Skeletal muscle satellite cell (primary cell): ENCODE results near the gene OR1G1. TPM values are rescaled to one million over a fixed set of nuclear protein-coding genes. Genes with fewer than 3 reads are reported as not detected.
"Not testable (repeated sequence)": the region's sequence is repeated elsewhere in the genome, so short reads cannot be mapped to it uniquely, and the experiment has no call there.

Source experiments
- H3K27me3 ChIP-seq: 2 replicates; pipeline ENCODE4 v1.7.0; 2013; ENCODE audit warnings: low read length; ENCODE audit not compliant: control insufficient read depth, insufficient read depth
- H3K36me3 ChIP-seq: 2 replicates; pipeline ENCODE4 v1.7.0; 2013; ENCODE audit warnings: mild to moderate bottlenecking, control low read depth, low read length; ENCODE audit not compliant: insufficient read depth
- H3K4me1 ChIP-seq: 2 replicates; pipeline ENCODE4 v1.7.0; 2013; ENCODE audit warnings: low read length; ENCODE audit not compliant: control insufficient read depth, insufficient read depth
- H3K4me2 ChIP-seq: 2 replicates; pipeline ENCODE4 v1.7.0; 2013; ENCODE audit warnings: mild to moderate bottlenecking, low read length
- H3K4me3 ChIP-seq: 2 replicates; pipeline ENCODE4 v1.7.0; 2013; ENCODE audit warnings: low read length
- H3K9ac ChIP-seq: 2 replicates; pipeline ENCODE4 v1.7.0; 2013; ENCODE audit warnings: mild to moderate bottlenecking, low read depth, low read length, moderate library complexity
- H3K9me3 ChIP-seq: replicated peaks from 2 replicates; pipeline ENCODE4 v1.7.0; 2013; ENCODE audit warnings: mild to moderate bottlenecking, control low read depth, low read length
- total RNA-seq: library from RNA; depleted of rRNA; stranded (reverse); fragments of >200 nt; gene quantifications from 2 replicates; pipeline ENCODE4 v1.2.3, GENCODE V29; 2012; rRNA removed

Gene OR1G1
- total RNA-seq = not detected in 2 replicates

DNA sequence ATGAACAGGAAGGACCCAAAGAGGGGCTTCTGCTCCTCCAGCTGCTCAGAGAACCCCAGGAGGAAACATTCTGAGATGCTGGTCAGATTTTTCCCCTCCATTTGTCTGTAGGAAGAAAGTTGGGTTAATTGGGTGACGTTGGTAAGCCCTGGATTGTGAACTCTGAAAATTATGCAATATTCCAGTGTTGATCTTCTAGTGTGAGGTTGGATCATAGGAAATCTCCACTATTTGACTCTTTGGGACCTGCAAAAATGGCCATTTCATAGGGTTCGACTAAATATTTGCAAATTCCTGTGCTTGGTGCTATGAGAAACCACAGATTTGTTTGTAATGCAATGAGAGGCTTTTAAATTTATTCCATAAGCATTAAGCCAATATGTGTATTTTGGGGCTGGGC, at the start of gene OR1G1:
TSS of gene OR1G1 (minus strand) at position 101 of the 400 bp plus-strand sequence. CDS start at position 101, 0 bp downstream.
- H3K4me2 ChIP-seq = no peak within 1 kb of the TSS
- no peaks in the 10 kb centered on the region for H3K9me3 ChIP-seq
- H3K9ac ChIP-seq = no peak within 1 kb of the TSS
- H3K36me3 ChIP-seq = no peaks in the 10 kb centered on the region
- no peaks in the 10 kb centered on the region for H3K4me1 ChIP-seq
- no peaks in the 10 kb centered on the region for H3K27me3 ChIP-seq
- no peak within 1 kb of the TSS for H3K4me3 ChIP-seq

DNA sequence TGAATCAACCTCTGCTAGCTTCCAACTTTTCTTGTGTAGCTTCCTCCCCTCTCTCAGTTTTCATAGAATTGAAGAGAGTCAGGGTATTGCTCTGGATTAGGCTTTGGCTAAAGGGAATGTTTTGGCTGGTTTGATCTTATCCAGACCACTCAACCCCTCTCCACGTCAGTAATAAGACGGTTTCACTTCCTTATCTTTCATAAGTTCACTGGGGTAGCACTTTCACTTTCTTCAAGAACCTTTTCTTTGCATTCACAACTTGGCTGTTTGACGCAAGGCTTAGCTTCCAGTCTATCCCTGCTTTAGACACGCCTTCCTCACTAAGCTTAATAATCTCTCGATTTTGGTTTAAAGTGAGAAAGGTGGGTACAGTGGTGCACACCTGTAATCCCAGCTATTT, 40.2 kb upstream of the OR1G1 start:
- H3K9ac ChIP-seq = no peak overlapping the region
- no peak overlapping the region for H3K4me3 ChIP-seq
- no peak overlapping the region for H3K4me2 ChIP-seq

GRCh38 chr17:3157218-3157617, 29.9 kb upstream of the OR1G1 start:
- Histone ChIP-seq H3K36me3 (no peaks in the 10 kb centered on the region), H3K27me3 (no peaks in the 10 kb centered on the region), H3K9me3 (no peaks in the 10 kb centered on the region), H3K4me1 (no peaks in the 10 kb centered on the region), H3K4me2 (no peak overlapping the region), H3K9ac (no peak overlapping the region), H3K4me3 (no peak overlapping the region)

More for the DNA sequence above, 40.2 kb upstream of the OR1G1 start:
- H3K27me3 ChIP-seq = no peaks in the 10 kb centered on the region
- H3K9me3 ChIP-seq = no peaks in the 10 kb centered on the region
- H3K36me3 ChIP-seq = no peaks in the 10 kb centered on the region
- no peaks in the 10 kb centered on the region for H3K4me1 ChIP-seq

DNA sequence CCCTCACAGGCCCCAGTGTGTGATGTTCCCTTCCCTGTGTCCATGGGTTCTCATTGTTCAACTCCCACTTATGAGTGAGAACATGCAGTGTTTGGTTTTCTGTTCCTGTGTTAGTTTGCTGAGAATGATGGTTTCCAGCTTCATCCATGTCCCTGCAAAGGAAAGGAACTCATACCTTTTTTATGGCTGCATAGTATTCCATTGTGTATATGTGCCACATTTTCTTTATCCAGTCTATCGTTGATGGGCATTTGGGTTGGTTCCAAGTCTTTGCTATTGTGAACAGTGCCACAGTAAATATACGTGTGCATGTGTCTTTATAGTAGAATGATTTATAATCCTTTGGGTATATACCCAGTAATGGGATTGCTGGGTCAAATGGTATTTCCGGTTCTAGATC, 10.1 kb upstream of the OR1G1 start:
- not testable (repeated sequence) for H3K4me3 ChIP-seq, H3K4me1 ChIP-seq, H3K4me2 ChIP-seq, H3K9ac ChIP-seq, H3K9me3 ChIP-seq, H3K27me3 ChIP-seq, H3K36me3 ChIP-seq

- H3K9ac ChIP-seq = no peak within 1 kb of the TSS
- H3K27me3 ChIP-seq = no peaks in the 10 kb centered on the region
- no peaks in the 10 kb centered on the region for H3K9me3 ChIP-seq
- H3K36me3 ChIP-seq = no peaks in the 10 kb centered on the region
- H3K4me3 ChIP-seq = no peak within 1 kb of the TSS
- H3K4me1 ChIP-seq = no peaks in the 10 kb centered on the region
- no peak within 1 kb of the TSS for H3K4me2 ChIP-seq
Measured at GRCh38 chr17:3104322-3104721, 23.0 kb downstream of the OR1G1 start, which contains the start of gene OR1D2. OR1D2 (minus strand) TSS chr17:3104422; CDS start chr17:3092996, 11,426 bp downstream.
